HG03457 (cell line): ENCODE data around the gene NUDCD2.
"Not testable (repeated sequence)": the region's sequence is repeated elsewhere in the genome, so short reads cannot be mapped to it uniquely, and the experiment has no call there.

Experiments used
- ATAC-seq: cut with Tn5 transposase; IDR thresholded peaks from one replicate; pipeline ENCODE4 v1.9.1; 2021; ENCODE audit warnings: moderate number of reproducible peaks; ENCODE audit not compliant: unreplicated experiment

NUDCD2 gene

DNA sequence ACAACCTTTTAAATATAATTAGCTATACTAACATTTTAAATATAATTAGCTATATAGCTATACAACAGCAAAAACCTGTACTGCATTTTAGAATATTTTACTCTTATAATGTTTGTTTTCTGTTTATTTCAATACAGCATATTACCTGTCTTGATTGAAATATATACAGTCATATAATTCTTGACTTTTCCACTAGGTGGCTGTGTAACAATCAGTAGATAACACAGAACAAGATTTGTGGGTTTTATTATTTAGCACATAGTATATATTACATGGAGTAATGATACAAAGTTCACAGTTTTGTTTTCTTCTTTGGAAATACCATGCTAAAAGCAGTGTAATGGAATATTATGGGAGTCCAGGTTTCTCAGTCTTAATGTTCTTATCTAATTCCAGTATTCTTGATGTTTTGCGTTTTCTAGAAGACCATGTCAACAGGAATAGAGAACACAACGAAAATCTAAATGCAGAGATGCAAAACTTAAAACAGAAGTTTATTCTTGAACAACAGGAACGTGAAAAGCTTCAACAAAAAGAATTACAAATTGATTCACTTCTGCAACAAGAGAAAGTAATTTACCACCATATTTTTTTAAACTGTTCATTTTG, 13.8 kb upstream of the NUDCD2 start:
- no peak for ATAC-seq

DNA sequence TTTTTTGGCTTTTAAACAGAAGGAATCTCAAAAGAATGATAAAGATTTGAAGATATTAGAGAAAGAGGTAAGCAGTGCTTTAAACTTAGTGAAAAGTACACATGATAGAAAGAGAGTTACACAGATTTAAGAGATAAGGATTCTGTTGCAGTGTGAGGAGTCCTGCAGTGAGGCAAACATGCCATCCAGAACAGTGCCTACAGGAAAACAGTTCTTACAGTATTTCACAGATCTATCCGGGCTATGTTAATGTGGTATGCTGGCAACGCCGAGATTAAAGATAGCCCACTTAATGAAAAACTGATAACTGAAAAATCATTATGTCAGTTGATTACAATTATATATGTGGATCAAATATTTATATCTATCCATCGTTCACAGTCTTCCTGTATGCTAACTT, 7.8 kb upstream of the NUDCD2 start:
- ATAC-seq = no peak

DNA sequence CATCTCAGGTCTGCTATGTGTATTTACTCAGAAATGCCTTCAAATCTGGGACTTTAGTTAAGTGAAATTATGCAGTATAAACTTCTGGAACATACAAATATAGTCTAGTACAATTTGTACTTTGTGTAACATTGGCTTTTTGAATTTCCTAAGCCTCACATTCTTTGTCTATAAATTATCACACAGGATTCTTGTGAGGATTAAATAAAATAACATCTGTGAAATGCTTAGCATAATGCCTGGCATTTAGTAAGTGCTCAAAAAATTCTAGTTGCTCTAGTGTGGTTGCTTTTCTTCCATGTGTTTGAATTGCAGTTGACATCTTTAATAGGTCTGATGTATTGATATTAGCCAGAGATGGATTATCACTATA, 3.1 kb upstream of the NUDCD2 start:
- no peak for ATAC-seq

DNA sequence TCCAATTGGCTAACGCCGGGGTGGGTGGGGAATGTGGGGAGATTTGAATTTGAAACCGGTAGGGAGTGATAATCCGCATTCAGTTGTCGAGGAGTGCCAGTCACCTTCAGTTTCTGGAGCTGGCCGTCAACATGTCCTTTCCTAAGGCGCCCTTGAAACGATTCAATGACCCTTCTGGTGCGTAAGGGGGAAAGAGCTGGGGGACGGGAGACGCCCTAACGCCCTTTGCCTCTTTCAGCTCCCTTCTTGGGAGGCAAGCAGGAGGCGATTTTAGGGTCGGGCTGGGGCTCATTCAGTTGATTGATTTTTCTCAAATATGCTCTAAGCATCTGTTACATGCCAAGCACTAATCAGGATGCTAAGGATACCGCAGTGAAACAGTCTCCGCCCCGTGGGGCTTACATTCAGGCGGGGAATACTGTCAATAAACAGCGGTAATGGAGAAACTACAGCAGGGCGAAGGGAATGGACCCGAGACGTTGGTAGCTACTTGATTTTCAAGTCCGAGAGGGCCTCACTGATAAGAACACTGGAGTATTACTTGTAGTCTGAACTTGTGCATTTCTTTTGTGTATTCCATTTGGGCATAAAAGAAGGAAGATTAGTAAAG, 765 bp upstream of the NUDCD2 start, which contains the start of gene HMMR:
HMMR (plus strand) TSS at position 71 of the 610 bp plus-strand sequence; CDS start at position 132, 61 bp downstream.
- ATAC-seq = no peak

DNA sequence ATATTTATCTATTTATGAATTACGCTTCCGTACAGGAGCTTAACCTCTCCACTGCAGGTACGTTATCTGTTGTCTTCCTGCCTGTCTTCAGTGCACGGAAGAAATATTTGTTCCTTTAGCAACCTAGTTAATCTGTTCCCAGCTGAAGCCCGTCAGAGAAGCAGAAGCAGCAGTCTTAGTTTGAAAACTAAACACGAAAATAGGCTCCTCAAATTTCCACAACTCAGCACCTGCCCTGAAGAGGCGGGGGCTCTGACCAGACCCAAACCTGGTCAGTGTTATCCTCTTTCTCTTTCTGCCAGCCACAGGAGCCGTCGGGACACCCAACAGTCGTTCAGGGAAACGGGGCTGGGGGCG, 462 bp downstream of the NUDCD2 start:
- ATAC-seq = peak; percentile 4

DNA sequence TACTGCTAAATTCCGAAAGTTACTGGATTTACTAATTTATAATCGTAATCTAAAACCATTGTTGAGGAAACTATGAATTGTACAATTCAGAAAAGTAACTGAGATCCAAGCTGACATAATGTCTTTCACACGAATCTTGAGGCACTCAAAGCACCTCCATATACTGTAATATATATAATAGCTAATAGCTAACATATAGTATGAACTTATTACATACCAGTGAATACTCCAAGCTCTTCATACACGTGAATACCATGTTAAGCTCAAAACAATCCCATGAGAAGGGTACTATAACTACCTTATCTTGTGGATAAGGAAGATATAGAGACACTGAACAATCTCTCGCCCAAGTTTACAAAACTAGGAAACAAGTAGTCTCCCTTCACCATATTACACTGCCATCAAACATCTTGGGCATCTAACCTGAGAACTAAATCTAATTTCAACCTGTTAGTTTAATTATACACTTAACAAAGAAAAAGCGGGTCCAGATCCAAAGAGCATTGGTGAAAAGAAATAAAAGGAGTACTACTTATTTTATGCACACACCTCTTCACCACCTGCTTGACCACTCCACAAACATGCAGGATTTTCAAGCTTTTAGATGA, 1.0 kb downstream of the NUDCD2 start:
- ATAC-seq = no peak

DNA sequence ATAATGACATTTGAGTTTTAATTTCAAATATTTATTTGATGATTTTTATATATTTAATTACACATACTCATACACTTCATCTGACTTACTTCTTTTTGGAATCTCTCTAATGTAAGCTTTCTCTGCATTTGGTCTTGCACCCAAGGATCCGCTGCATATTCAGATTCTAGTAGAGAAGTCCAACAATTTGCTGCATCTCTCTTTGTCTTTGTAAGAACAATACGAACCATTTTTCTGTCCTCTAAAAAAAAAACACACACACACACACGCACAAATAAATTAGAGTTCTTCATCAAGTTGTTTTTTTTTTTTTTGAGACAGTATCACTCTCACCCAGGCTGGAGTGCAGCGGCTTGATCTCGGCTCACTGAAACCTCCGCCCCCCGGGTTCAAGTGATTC, 3.1 kb downstream of the NUDCD2 start:
- no peak for ATAC-seq

DNA sequence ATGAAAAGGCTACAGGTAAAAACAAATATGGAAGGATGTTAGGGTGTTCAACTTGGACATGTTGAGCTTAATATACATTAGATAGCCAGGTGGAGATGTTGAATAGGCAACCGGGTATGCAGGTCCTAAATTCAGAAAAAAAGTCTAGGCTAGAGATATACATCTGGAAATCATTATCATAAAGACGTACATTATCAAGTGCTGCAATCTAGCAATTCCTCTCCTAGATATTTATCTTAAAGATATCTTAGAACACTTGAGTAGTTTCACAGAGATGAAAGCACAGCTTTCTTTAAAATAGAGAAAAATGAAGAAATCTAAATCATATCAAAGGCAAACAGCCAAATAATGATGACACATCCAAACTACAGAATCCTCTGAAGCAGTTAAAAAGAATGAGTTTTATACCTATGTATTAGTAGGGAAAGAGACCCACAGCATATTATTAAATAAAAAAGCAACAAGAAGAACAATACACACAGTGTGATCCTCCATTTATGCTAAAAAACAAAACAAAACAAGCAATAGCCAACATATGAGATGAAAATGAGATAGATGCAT, 3.8 kb downstream of the NUDCD2 start:
- ATAC-seq = no peak

DNA sequence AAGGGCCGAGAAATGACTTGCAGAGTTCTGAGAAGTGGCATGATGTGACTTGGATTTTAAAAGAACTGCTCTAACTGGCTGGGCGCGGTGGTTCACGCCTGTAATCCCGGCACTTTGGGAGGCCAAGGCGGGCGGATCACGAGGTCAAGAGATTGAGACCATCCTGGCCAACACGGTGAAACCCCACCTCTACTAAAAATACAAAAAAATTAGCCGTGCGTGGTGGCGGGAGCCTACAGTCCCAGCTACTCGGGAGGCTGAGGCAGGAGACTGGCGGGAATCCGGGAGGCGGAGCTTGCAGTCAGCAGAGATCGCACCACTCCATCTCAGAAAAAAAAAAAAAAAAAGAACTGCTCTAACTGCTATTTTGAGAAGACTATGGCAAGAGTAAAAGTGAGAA, 4.5 kb downstream of the NUDCD2 start:
- ATAC-seq = not testable (repeated sequence)

DNA sequence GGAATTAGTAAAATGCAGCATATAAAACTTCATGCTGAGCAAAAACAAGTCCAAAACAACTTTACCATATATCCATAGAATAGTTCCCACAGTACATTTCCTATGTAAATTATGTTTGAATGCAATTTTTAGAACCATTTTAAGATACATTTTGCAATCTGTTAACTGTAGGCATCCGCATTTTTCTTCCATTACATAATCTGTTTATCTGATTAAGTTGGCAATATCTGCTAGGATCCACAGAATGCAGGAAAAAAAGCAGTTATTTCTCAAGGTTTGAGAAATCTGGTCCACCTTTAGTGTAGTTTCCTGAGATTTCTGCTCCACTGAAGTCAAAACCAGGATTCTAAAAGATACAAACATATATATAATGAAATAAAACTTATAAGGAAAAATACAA, 6.2 kb downstream of the NUDCD2 start:
- ATAC-seq = no peak

DNA sequence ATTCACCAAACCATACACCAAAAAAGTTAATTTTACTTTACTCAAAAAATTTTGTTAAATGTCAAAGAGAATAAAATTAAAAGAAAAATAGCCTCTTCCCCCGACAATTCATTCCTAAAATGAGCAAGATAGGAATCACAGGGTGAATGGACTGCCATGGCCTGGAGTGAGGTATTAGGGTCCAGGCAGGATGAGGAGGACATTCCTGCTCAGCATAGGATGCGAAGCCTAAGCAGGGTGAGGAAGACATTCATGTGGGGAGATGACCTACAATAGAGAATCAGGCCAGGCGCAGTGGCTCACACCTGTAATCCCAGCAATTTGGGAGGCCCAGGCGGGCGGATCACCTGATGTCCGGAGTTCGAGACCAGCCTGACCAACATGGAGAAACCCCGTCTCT, 8.4 kb downstream of the NUDCD2 start:
- no peak for ATAC-seq

DNA sequence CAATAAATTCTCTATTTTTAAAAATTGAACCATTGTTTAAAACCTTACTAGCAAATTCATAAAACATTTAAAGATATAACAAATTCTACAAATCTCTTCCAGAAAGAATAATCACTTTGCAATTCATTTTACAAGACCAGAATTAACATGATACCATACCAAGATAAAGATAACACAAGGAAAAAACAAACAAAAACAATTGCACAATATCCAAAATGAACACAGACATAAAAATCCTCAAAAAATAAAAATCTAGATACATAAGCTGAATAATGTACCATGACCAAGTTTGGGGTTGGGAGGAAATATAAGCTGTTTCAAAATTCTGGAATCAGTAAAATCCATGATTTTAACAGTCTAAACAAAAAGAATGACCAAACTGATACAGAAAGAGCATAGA, 11.4 kb downstream of the NUDCD2 start:
- no peak for ATAC-seq

DNA sequence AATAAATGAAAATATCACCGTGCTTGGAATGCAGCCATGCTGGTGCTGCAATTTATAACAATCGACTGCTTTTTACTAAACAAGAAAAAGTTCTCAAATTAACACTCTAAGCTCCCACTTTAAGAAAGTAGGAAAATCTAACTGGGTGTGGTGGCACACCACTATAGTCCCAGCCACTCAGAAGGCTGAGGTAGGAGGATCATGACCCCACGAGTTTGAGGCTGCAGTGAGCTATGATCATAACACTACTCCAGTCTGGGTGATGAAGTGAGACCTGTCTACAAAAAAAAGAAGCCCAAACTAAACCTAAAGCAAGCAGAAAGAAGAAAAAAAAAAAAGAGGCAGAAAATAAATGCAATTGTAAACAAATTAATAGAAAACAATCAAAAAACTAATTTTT, 12.0 kb downstream of the NUDCD2 start:
- ATAC-seq = no peak

DNA sequence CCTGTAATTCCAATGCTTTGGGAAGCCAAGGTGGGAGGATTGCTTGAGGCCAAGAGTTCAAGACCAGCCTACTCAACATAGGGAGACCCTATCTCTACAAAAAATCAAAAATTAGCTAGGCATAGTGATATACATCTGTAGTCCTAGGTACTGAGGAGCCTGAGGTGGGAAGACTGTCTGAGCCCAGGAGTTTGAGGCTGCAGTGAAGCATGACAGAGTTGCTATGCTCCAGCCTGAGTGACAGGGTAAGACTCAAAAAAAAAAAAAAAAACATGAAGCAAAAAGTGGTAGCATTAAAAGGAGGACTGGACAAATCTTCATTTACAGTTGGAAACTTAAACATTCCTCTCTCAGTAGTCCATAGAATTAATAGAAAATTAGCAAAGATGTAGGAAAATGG, 12.7 kb downstream of the NUDCD2 start:
- ATAC-seq = no peak

DNA sequence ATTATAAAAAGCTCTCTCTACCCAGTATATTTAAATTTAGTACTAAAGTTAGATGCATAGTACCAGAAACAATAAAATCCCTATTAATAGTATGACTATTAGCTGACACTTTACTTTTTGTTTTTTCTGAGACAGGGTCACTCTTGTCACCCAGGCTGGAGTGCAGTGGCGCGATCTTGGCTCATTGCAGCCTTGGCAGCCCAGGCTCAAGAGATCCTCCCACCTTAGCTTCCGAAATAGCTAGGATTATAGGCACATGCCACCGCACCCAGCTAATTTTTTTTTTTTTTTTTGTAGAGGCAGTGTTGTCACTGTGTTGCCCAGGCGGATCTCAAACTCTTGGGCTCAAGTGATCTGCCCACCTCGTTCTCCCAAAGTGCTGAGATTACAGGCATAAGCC, 14.6 kb downstream of the NUDCD2 start:
- no peak for ATAC-seq

DNA sequence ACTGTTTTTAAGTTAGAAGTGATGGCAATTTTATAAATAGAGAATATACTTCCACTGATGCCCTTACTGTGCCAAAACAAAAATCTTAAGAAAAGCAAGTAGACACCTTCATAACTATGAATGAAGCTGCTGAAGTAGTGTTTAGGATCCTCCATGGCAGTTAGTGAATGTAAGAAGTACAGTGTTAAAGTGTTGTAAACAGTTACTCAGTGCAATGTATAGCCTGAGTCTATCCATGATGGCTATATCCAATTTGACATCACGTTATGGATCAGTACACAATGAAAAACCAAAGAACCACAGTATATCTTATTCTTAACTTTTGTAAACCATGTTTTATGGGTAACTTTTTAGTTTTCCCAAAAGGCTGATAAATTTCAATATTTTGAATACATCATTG, 15.4 kb downstream of the NUDCD2 start:
- ATAC-seq = no peak

DNA sequence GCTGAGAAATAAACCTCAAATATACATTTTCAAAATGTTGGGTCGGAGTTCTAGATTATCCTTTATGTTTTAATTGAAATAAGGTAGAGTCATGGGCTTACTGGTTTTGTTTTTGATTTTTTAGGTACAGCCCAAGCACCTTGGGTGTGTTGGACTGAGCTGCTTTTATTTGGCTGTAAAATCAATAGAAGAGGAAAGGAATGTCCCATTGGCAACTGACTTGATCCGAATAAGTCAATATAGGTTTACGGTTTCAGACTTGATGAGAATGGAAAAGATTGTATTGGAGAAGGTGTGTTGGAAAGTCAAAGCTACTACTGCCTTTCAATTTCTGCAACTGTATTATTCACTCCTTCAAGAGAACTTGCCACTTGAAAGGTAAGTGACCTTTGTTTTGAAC, 18.9 kb downstream of the NUDCD2 start:
- no peak for ATAC-seq

DNA sequence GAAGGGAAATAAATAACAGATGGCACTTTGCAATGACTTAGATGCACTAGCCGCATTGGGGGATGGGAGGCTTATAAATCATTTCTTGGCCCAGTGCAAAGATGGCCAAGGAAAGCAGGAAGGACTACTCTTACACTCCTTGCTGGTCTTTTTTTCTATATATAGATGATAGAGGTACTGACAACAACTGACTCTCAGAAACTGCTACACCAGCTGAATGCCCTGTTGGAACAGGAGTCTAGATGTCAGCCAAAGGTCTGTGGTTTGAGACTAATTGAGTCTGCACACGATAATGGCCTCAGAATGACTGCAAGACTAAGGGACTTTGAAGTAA, 20.8 kb downstream of the NUDCD2 start:
- ATAC-seq = no peak

DNA sequence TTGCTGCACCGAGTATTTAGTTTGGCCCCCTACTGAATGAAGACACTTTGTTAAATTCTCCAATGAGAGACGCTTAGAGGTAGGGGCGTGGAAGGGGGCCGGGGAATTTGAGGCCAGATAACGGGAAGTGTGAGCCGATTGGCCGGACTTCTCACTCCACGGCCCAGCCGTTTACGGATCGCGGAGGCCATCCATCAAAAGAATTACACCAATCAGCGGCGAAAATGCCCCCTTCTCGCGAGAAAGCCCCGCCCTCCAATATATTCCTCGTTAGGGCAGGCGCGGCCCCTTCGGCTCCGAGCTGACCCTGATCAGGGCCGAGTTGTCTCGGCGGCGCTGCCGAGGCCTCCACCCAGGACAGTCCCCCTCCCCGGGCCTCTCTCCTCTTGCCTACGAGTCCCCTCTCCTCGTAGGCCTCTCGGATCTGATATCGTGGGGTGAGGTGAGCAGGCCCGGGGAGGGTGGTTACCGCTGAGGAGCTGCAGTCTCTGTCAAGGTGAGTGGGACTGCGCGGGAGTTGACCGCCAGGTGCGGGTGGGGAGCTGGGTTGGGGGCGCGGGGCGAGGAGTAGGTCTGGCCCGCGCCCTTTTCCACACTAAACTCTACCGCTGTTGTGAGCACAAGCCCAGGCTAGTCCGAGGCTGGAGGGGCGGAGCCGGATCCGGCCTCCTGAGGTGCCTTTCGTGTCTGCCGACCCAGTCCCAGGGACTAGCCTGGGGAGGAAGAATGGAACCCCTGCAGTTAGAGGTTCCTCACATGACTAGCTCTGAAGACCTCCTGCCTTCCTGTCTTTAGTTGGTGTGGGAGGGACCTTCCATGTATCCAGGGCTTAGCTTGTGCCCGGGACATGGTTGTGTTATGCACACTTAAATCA, 22.4 kb downstream of the NUDCD2 start, which contains the start of gene CCNG1:
CCNG1 (plus strand) TSS at position 287 of the 874 bp plus-strand sequence. CDS start 1,662 bp downstream, outside the sequence.
- ATAC-seq = peak; percentile 96

DNA sequence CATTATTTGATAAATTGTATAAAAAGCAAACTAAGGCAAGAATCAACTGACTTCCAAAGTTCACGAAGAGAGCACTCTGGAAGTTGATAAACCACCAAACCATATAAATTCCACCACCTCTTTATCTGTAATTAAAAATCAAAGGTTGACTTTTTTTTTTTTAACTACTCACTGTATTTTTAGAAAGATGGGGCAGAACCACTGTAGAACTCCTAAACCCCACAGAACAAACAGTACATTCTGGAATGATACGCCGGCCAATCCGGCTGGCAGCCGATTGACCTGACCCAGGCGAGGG, 22.9 kb downstream of the NUDCD2 start:
- ATAC-seq = no peak

DNA sequence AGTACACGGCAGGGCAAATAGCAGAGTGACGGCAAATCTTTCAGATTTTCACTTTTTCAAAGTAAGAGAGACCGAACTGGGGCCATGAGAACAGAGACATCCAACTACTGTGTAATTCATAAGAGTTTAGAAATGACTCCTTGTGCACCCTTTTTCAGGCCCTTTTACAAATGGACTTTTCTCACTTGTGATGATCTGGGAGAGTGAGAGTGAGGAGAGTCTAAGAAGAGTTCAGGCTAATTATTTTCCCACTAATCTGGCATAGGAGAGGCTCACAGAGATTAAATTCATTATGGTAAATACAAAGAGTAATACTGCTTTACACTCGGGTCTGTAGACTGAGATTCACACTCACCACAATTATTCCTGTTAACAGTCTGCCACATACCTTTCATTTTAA, 23.4 kb downstream of the NUDCD2 start:
- ATAC-seq = no peak

DNA sequence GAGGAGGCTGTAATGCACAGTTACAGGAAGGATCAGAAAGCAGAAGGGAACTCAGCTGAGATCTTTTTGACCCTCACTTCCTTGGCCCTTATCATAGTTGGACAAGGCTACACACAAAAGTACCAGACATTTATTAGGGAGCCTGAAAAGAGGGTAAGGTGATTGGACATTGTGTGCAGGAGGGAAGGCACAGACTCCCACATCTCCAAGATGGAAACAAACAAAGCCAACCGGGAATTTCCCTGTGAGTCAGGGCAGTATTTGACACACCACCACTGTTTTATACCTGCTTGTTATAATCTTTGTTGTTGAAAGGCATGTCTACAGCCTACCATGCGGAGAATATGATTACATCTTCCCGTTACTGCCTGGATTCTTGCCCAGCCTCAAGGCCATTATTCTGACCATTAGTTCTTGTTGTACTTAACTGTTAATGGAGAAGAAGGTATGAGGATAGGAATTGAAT, 25.5 kb downstream of the NUDCD2 start:
- ATAC-seq = no peak
